Measurements from ENCODE around the gene PPP1CB.

Gene PPP1CB

GRCh38 chr2:28713577-28714298 lies 37.9 kb upstream of the PPP1CB start:
- H4K8ac ChIP-seq (ENCODE audit: low read depth, low read length): peak overlapping the region; percentile 71
- no peak overlapping the region for H3K23ac ChIP-seq (ENCODE audit: low read length)
- peak overlapping the region; percentile 75 for H2BK120ac ChIP-seq (ENCODE audit: insufficient read depth, low read length, poor library complexity)
- H3K79me1 ChIP-seq (ENCODE audit: low read length): peaks cover 28% of the 10 kb centered on the region
- H3K14ac ChIP-seq (ENCODE audit: low read length): peak overlapping the region; percentile 73
- peak overlapping the region; percentile 94 for H2BK12ac ChIP-seq (ENCODE audit: low read length)
- H3K27me3 ChIP-seq (ENCODE audit: insufficient read depth, low read length): no peaks in the 10 kb centered on the region
- H3K79me2 ChIP-seq (ENCODE audit: control insufficient read depth, insufficient read depth, low read length, poor library complexity): peaks cover 2% of the 10 kb centered on the region
- no peak overlapping the region for H4K12ac ChIP-seq (ENCODE audit: low read depth, low read length)
- no peak overlapping the region for H3K4me3 ChIP-seq (ENCODE audit: low read depth, low read length)
- H3K9me3 ChIP-seq (ENCODE audit: insufficient read depth, low read depth, low read length): no peaks in the 10 kb centered on the region
- H2AFZ ChIP-seq (ENCODE audit: insufficient read depth, low read length, poor library complexity): no peak overlapping the region
- H2AK5ac ChIP-seq (ENCODE audit: low read length): no peak overlapping the region
- peak overlapping the region; percentile 77 for H2BK5ac ChIP-seq (ENCODE audit: low read depth, low read length, poor library complexity)
- no CpG with 5 or more reads among the region's 8 CpGs for WGBS (ENCODE audit: extremely low coverage, insufficient coverage, insufficient read length)
- H3K36me3 ChIP-seq (ENCODE audit: control insufficient read depth in 1 of 2, insufficient read depth in 2 of 2, low read length in 2 of 2): no peaks in the 10 kb centered on the region
- DNase-seq: peak; percentile 76 to 83
- peak overlapping the region; percentile 76 for H4K91ac ChIP-seq (ENCODE audit: low read depth, low read length)
- H3K4me2 ChIP-seq (ENCODE audit: low read length): no peak overlapping the region
- H3K9ac ChIP-seq (ENCODE audit: low read length): no peak overlapping the region
- H3K4ac ChIP-seq (ENCODE audit: low read depth, low read length): no peak overlapping the region
- peak overlapping the region; percentile 14 for H3K27ac ChIP-seq (ENCODE audit: low read depth, low read length)
- H3K4me1 ChIP-seq (ENCODE audit: control insufficient read depth in 1 of 2, insufficient read depth in 2 of 2, low read length in 2 of 2): peaks cover 11 to 23% of the 10 kb centered on the region in 2 experiments
- H3K18ac ChIP-seq (ENCODE audit: low read length): no peak overlapping the region

GRCh38 chr2:28716265-28716865 lies 35.3 kb upstream of the PPP1CB start:
- Histone ChIP-seq H3K9me3 (ENCODE audit: insufficient read depth, low read depth, low read length) (no peaks in the 10 kb centered on the region), H2BK120ac (ENCODE audit: insufficient read depth, low read length, poor library complexity) (no peak overlapping the region), H4K91ac (ENCODE audit: low read depth, low read length) (no peak overlapping the region), H4K8ac (ENCODE audit: low read depth, low read length) (no peak overlapping the region), H3K14ac (ENCODE audit: low read length) (no peak overlapping the region), H3K79me1 (ENCODE audit: low read length) (peaks cover 24% of the 10 kb centered on the region), H2AFZ (ENCODE audit: insufficient read depth, low read length, poor library complexity) (no peak overlapping the region), H3K4me1 (ENCODE audit: control insufficient read depth in 1 of 2, insufficient read depth in 2 of 2, low read length in 2 of 2) (peaks cover 3 to 12% of the 10 kb centered on the region in 2 experiments), H4K12ac (ENCODE audit: low read depth, low read length) (no peak overlapping the region), H3K9ac (ENCODE audit: low read length) (no peak overlapping the region), H2BK5ac (ENCODE audit: low read depth, low read length, poor library complexity) (peak overlapping the region; percentile 6), H2BK12ac (ENCODE audit: low read length) (no peak overlapping the region), H3K27ac (ENCODE audit: low read depth, low read length) (peak overlapping the region; percentile 15), H3K23ac (ENCODE audit: low read length) (no peak overlapping the region), H3K79me2 (ENCODE audit: control insufficient read depth, insufficient read depth, low read length, poor library complexity) (no peaks in the 10 kb centered on the region), H3K18ac (ENCODE audit: low read length) (no peak overlapping the region), H3K4ac (ENCODE audit: low read depth, low read length) (no peak overlapping the region), H3K4me3 (ENCODE audit: low read depth, low read length) (no peak overlapping the region), H3K27me3 (ENCODE audit: insufficient read depth, low read length) (no peaks in the 10 kb centered on the region), H2AK5ac (ENCODE audit: low read length) (no peak overlapping the region), H3K4me2 (ENCODE audit: low read length) (no peak overlapping the region), H3K36me3 (ENCODE audit: control insufficient read depth in 1 of 2, insufficient read depth in 2 of 2, low read length in 2 of 2) (no peaks in the 10 kb centered on the region)
- no CpG with 5 or more reads among the region's 4 CpGs for WGBS (ENCODE audit: extremely low coverage, insufficient coverage, insufficient read length)
- DNase-seq: peak; percentile 77 to 95

- WGBS (ENCODE audit: extremely low coverage, insufficient coverage, insufficient read length): no CpG with 5 or more reads among the region's 5 CpGs
- peak; percentile 79 to 98 for DNase-seq
- peaks cover 24% of the 10 kb centered on the region for H3K79me1 ChIP-seq (ENCODE audit: low read length)
- H3K18ac ChIP-seq (ENCODE audit: low read length): no peak overlapping the region
- H3K4ac ChIP-seq (ENCODE audit: low read depth, low read length): no peak overlapping the region
- no peak overlapping the region for H3K9ac ChIP-seq (ENCODE audit: low read length)
- peak overlapping the region; percentile 74 for H2BK120ac ChIP-seq (ENCODE audit: insufficient read depth, low read length, poor library complexity)
- peak overlapping the region; percentile 10 for H2AFZ ChIP-seq (ENCODE audit: insufficient read depth, low read length, poor library complexity)
- peak overlapping the region; percentile 29 for H3K14ac ChIP-seq (ENCODE audit: low read length)
- no peaks in the 10 kb centered on the region for H3K79me2 ChIP-seq (ENCODE audit: control insufficient read depth, insufficient read depth, low read length, poor library complexity)
- H4K8ac ChIP-seq (ENCODE audit: low read depth, low read length): peak overlapping the region; percentile 21
- H3K36me3 ChIP-seq (ENCODE audit: control insufficient read depth in 1 of 2, insufficient read depth in 2 of 2, low read length in 2 of 2): no peaks in the 10 kb centered on the region
- H4K91ac ChIP-seq (ENCODE audit: low read depth, low read length): peak overlapping the region; percentile 33
- H3K9me3 ChIP-seq (ENCODE audit: insufficient read depth, low read depth, low read length): no peaks in the 10 kb centered on the region
- H3K4me2 ChIP-seq (ENCODE audit: low read length): no peak overlapping the region
- no peak overlapping the region for H3K4me3 ChIP-seq (ENCODE audit: low read depth, low read length)
- peak overlapping the region; percentile 44 for H3K27ac ChIP-seq (ENCODE audit: low read depth, low read length)
- no peak overlapping the region for H3K23ac ChIP-seq (ENCODE audit: low read length)
- peaks cover 3 to 11% of the 10 kb centered on the region in 2 experiments for H3K4me1 ChIP-seq (ENCODE audit: control insufficient read depth in 1 of 2, insufficient read depth in 2 of 2, low read length in 2 of 2)
- H3K27me3 ChIP-seq (ENCODE audit: insufficient read depth, low read length): no peaks in the 10 kb centered on the region
- H2BK5ac ChIP-seq (ENCODE audit: low read depth, low read length, poor library complexity): peak overlapping the region; percentile 15
- no peak overlapping the region for H2AK5ac ChIP-seq (ENCODE audit: low read length)
- H2BK12ac ChIP-seq (ENCODE audit: low read length): peak overlapping the region; percentile 78
- no peak overlapping the region for H4K12ac ChIP-seq (ENCODE audit: low read depth, low read length)
Measured at GRCh38 chr2:28717339-28717758, 34.3 kb upstream of the PPP1CB start.

GRCh38 chr2:28720345-28720744 lies 31.3 kb upstream of the PPP1CB start:
- no peak overlapping the region for H3K4ac ChIP-seq (ENCODE audit: low read depth, low read length)
- no peak overlapping the region for H3K4me2 ChIP-seq (ENCODE audit: low read length)
- no peak overlapping the region for H3K18ac ChIP-seq (ENCODE audit: low read length)
- H3K23ac ChIP-seq (ENCODE audit: low read length): no peak overlapping the region
- H2BK120ac ChIP-seq (ENCODE audit: insufficient read depth, low read length, poor library complexity): no peak overlapping the region
- no peak overlapping the region for H3K14ac ChIP-seq (ENCODE audit: low read length)
- no peak overlapping the region for H2BK12ac ChIP-seq (ENCODE audit: low read length)
- DNase-seq: no peak
- H4K8ac ChIP-seq (ENCODE audit: low read depth, low read length): no peak overlapping the region
- H3K27ac ChIP-seq (ENCODE audit: low read depth, low read length): peak overlapping the region; percentile 49
- H3K4me1 ChIP-seq (ENCODE audit: control insufficient read depth in 1 of 2, insufficient read depth in 2 of 2, low read length in 2 of 2): peaks cover 0 to 8% of the 10 kb centered on the region in 2 experiments
- no peak overlapping the region for H4K91ac ChIP-seq (ENCODE audit: low read depth, low read length)
- H3K9me3 ChIP-seq (ENCODE audit: insufficient read depth, low read depth, low read length): no peaks in the 10 kb centered on the region
- H4K12ac ChIP-seq (ENCODE audit: low read depth, low read length): no peak overlapping the region
- H3K4me3 ChIP-seq (ENCODE audit: low read depth, low read length): no peak overlapping the region
- no peaks in the 10 kb centered on the region for H3K79me2 ChIP-seq (ENCODE audit: control insufficient read depth, insufficient read depth, low read length, poor library complexity)
- WGBS (ENCODE audit: extremely low coverage, insufficient coverage, insufficient read length): no CpG with 5 or more reads among the region's 3 CpGs
- H3K79me1 ChIP-seq (ENCODE audit: low read length): peaks cover 16% of the 10 kb centered on the region
- no peak overlapping the region for H2AFZ ChIP-seq (ENCODE audit: insufficient read depth, low read length, poor library complexity)
- no peak overlapping the region for H2BK5ac ChIP-seq (ENCODE audit: low read depth, low read length, poor library complexity)
- no peaks in the 10 kb centered on the region for H3K36me3 ChIP-seq (ENCODE audit: control insufficient read depth in 1 of 2, insufficient read depth in 2 of 2, low read length in 2 of 2)
- no peaks in the 10 kb centered on the region for H3K27me3 ChIP-seq (ENCODE audit: insufficient read depth, low read length)
- no peak overlapping the region for H2AK5ac ChIP-seq (ENCODE audit: low read length)
- no peak overlapping the region for H3K9ac ChIP-seq (ENCODE audit: low read length)
